NCI-H1105 (cell line): ENCODE data around the gene ADCY7.

Source experiments
- DNase-seq: peaks from one replicate; lab custom pipeline; 2025; lab: John Stamatoyannopoulos, UW

The ADCY7 gene

GRCh38 chr16:50282010-50282538 lies 15.7 kb downstream of the ADCY7 start:
- DNase-seq, result no peak

- no peak for DNase-seq
Observed at GRCh38 chr16:50282955-50283631, 16.7 kb downstream of the ADCY7 start.

GRCh38 chr16:50284131-50284911 lies 18.0 kb downstream of the ADCY7 start:
- DNase-seq, result no peak

- no peak for DNase-seq
Observed at GRCh38 chr16:50285406-50286003, 19.2 kb downstream of the ADCY7 start.

GRCh38 chr16:50286681-50287080 lies 20.3 kb downstream of the ADCY7 start:
- DNase-seq, result no peak

GRCh38 chr16:50288026-50288425 lies 21.7 kb downstream of the ADCY7 start:
- no peak for DNase-seq

GRCh38 chr16:50288920-50289319 lies 22.6 kb downstream of the ADCY7 start:
- no peak for DNase-seq

- DNase-seq, result no peak
Observed at GRCh38 chr16:50289950-50290764, 23.8 kb downstream of the ADCY7 start.

- no peak for DNase-seq
Observed at GRCh38 chr16:50290856-50291255, 24.5 kb downstream of the ADCY7 start.

GRCh38 chr16:50291719-50292565 lies 25.6 kb downstream of the ADCY7 start:
- no peak for DNase-seq

GRCh38 chr16:50292566-50292948 lies 26.2 kb downstream of the ADCY7 start:
- DNase-seq, result no peak

GRCh38 chr16:50293041-50293783 lies 26.9 kb downstream of the ADCY7 start:
- DNase-seq, result no peak

GRCh38 chr16:50293994-50294855 lies 27.9 kb downstream of the ADCY7 start:
- DNase-seq, result no peak

- no peak for DNase-seq
Observed at GRCh38 chr16:50294955-50295354, 28.6 kb downstream of the ADCY7 start.

- no peak for DNase-seq
Observed at GRCh38 chr16:50295541-50296132, 29.3 kb downstream of the ADCY7 start.

GRCh38 chr16:50296807-50297206 lies 30.5 kb downstream of the ADCY7 start:
- no peak for DNase-seq

- no peak for DNase-seq
Observed at GRCh38 chr16:50297301-50298074, 31.1 kb downstream of the ADCY7 start.

GRCh38 chr16:50298075-50298460 lies 31.7 kb downstream of the ADCY7 start:
- no peak for DNase-seq
